IMR-90 (cell line): ENCODE measurements around the gene DAD1. TPM values are rescaled to one million over a fixed set of nuclear protein-coding genes. Genes with fewer than 3 reads are reported as not detected.

Source experiments
- ATAC-seq: fragments of 200-7000 bp; cut with Tn5 transposase; 2 replicates; pipeline ENCODE4 v1.9.1; 2020; ENCODE audit warnings: low read depth, mild to moderate bottlenecking, moderate library complexity
- BruUV-seq: library from RNA; stranded (reverse); fragments of 400-500 nt; replicated peaks from 2 replicates; lab custom pipeline; 2021; lab: Mats Ljungman, UMichigan
- CTCF ChIA-PET: fragments of 300-600 bp; formaldehyde crosslinking; extraction: SDS; loops from one replicate; lab custom pipeline; 2021; ENCODE audit warnings: antibody characterized with exemption; lab: Yijun Ruan, JAX
- POLR2A ChIA-PET: fragments of 300-600 bp; sonication (Branson Sonifier 250); formaldehyde crosslinking; loops from one replicate; lab custom pipeline; 2022; ENCODE audit warnings: antibody characterized with exemption; ENCODE audit not compliant: unreplicated experiment; lab: Charles Lee
- DNase-seq: peaks from one replicate; pipeline ENCODE4 v3.0.0; 2013
- H2AFZ ChIP-seq: replicated peaks from 2 replicates; pipeline ENCODE3; 2013; ENCODE audit warnings: low read length, mild to moderate bottlenecking; ENCODE audit not compliant: poor library complexity
- H2AK5ac ChIP-seq: 2 replicates; pipeline ENCODE4 v1.6.1; 2013; ENCODE audit warnings: low read depth, low read length, inconsistent platforms
- H2AK9ac ChIP-seq: replicated peaks from 2 replicates; pipeline ENCODE3; 2013; ENCODE audit warnings: mild to moderate bottlenecking, low read depth, low read length, moderate library complexity; ENCODE audit not compliant: poor library complexity
- H2BK120ac ChIP-seq: 2 replicates; pipeline ENCODE4 v1.6.1; 2013; ENCODE audit warnings: low read depth, low read length, inconsistent platforms
- H2BK15ac ChIP-seq: 3 replicates; pipeline ENCODE4 v1.6.1; 2013; ENCODE audit warnings: low read depth, low read length, inconsistent platforms
- H2BK20ac ChIP-seq: 2 replicates; pipeline ENCODE4 v1.6.1; 2013; ENCODE audit warnings: low read depth, mild to moderate bottlenecking, inconsistent platforms, low read length, moderate library complexity
- H2BK5ac ChIP-seq: 2 replicates; pipeline ENCODE4 v1.6.1; 2013; ENCODE audit warnings: mild to moderate bottlenecking, low read depth, low read length, inconsistent platforms; ENCODE audit not compliant: poor library complexity, severe bottlenecking
- H3K14ac ChIP-seq: replicated peaks from 2 replicates; pipeline ENCODE4 v1.6.1; 2013; ENCODE audit warnings: low read depth, low read length, inconsistent platforms
- H3K18ac ChIP-seq: 2 replicates; pipeline ENCODE4 v1.6.1; 2013; ENCODE audit warnings: low read depth, low read length, control low read depth
- H3K23ac ChIP-seq: 2 replicates; pipeline ENCODE4 v1.6.1; 2013; ENCODE audit warnings: low read depth, low read length, inconsistent platforms
- H3K27ac ChIP-seq: 2 replicates; pipeline ENCODE4 v1.5.1; 2013; ENCODE audit warnings: mild to moderate bottlenecking, control low read depth, low read length; ENCODE audit not compliant: insufficient read depth
- H3K27me3 ChIP-seq: 2 replicates; pipeline ENCODE4 v1.6.1; 2013; ENCODE audit warnings: low read length; ENCODE audit not compliant: control insufficient read depth, insufficient read depth
- H3K36me3 ChIP-seq: 2 replicates; pipeline ENCODE4 v1.6.1; 2013; ENCODE audit warnings: low read length, mixed read lengths; ENCODE audit not compliant: control insufficient read depth, insufficient read depth
- H3K4ac ChIP-seq: 2 replicates; pipeline ENCODE4 v1.6.1; 2013; ENCODE audit warnings: low read depth, low read length, inconsistent platforms
- H3K4me1 ChIP-seq: 2 replicates; pipeline ENCODE4 v1.6.1; 2013; ENCODE audit warnings: low read length, mixed read lengths; ENCODE audit not compliant: control insufficient read depth, insufficient read depth
- H3K4me2 ChIP-seq: 2 replicates; pipeline ENCODE4 v1.6.1; 2013; ENCODE audit warnings: low read depth, mild to moderate bottlenecking, control low read depth, low read length, moderate library complexity
- H3K4me3 ChIP-seq: 2 replicates; pipeline ENCODE4 v1.5.1; 2013; ENCODE audit warnings: low read depth, mild to moderate bottlenecking, control low read depth, low read length, moderate library complexity; ENCODE audit not compliant: insufficient read depth
- H3K56ac ChIP-seq: 2 replicates; pipeline ENCODE4 v1.6.1; 2013; ENCODE audit warnings: low read length, inconsistent platforms; ENCODE audit not compliant: insufficient read depth; ENCODE audit errors: extremely low read depth
- H3K79me1 ChIP-seq, 2 experiments: 2 replicates each; pipeline ENCODE4 v1.6.1; 2013; ENCODE audit warnings: low read length in 2 of 2, inconsistent platforms in 1 of 2, low read depth in 1 of 2
- H3K9ac ChIP-seq: 2 replicates; pipeline ENCODE4 v1.6.1; 2013; ENCODE audit warnings: low read depth, low read length, control low read depth
- H3K9me1 ChIP-seq: 2 replicates; pipeline ENCODE4 v1.6.1; 2013; ENCODE audit warnings: low read length, inconsistent platforms; ENCODE audit not compliant: insufficient read depth
- H3K9me3 ChIP-seq: 2 replicates; pipeline ENCODE4 v1.6.1; 2013; ENCODE audit warnings: low read length; ENCODE audit not compliant: control insufficient read depth, insufficient read depth
- H4K20me1 ChIP-seq: 2 replicates; pipeline ENCODE4 v1.6.1; 2013; ENCODE audit warnings: low read length, inconsistent platforms; ENCODE audit not compliant: insufficient read depth
- H4K5ac ChIP-seq: 2 replicates; pipeline ENCODE4 v1.6.1; 2013; ENCODE audit warnings: mild to moderate bottlenecking, low read depth, low read length, control low read depth
- H4K8ac ChIP-seq, 2 experiments: 2 replicates each; pipeline ENCODE4 v1.6.1; 2013; ENCODE audit warnings: low read depth in 2 of 2, low read length in 2 of 2, control low read depth in 1 of 2, inconsistent platforms in 1 of 2
- H4K91ac ChIP-seq: 2 replicates; pipeline ENCODE4 v1.6.1; 2013; ENCODE audit warnings: low read depth, low read length, inconsistent platforms; ENCODE audit not compliant: insufficient read depth
- RFX5 ChIP-seq: IDR thresholded peaks from 2 replicates; pipeline ENCODE4 v1.8.0; 2012; ENCODE audit warnings: low read depth, mild to moderate bottlenecking, low read length, moderate library complexity
- WGBS, 2 experiments: methylation state at CpG; one replicate each; pipeline versions ENCODE4 v1.1.5 to v1.1.7; 2013; ENCODE audit warnings: missing lambda C conversion rate in 2 of 2; ENCODE audit not compliant: insufficient read length in 1 of 2; ENCODE audit errors: extremely low coverage in 2 of 2; 5-methylcytosine and 5-hydroxymethylcytosine counted together
- dilution Hi-C: fragments of 300-500 bp; cut with HindIII; formaldehyde crosslinking; loops from one replicate; pipeline ENCODE4 v1.14.3; 2018; ENCODE audit warnings: low sequenced_read_pairs; ENCODE audit not compliant: unreplicated experiment
- in situ Hi-C: fragments of 300-500 bp; cut with MboI; formaldehyde crosslinking; loops from 3 replicates; pipeline ENCODE4 v1.14.3; 2019; ENCODE audit warnings: low sequenced_read_pairs, inconsistent platforms, mixed read lengths
- intact Hi-C: fragments of 100-400 bp; cut with micrococcal nuclease; formaldehyde crosslinking; loops from 2 replicates; pipeline ENCODE4 v1.10.0; 2022
- polyA plus RNA-seq, 3 experiments: library from polyadenylated mRNA; depleted of rRNA; stranded (reverse); fragments of >200 nt; gene quantifications; 2 replicates each; pipeline ENCODE4 v1.2.3, GENCODE V29; 2012; ENCODE audit warnings: low replicate concordance in 1 of 3
- total RNA-seq: library from RNA; depleted of rRNA; stranded (reverse); fragments of >200 nt; gene quantifications from 2 replicates; pipeline ENCODE4 v1.2.3, GENCODE V29; 2012

Gene DAD1
- total and polyA plus RNA-seq, 2 of the 4 experiments (the other 2 are of a cell fraction): 396 to 496 TPM

- no peak overlapping the region for H3K56ac ChIP-seq
- H4K91ac ChIP-seq: no peak overlapping the region
- no peak overlapping the region for H4K8ac ChIP-seq
- TF ChIP-seq RFX5: no peak
- H2BK20ac ChIP-seq: no peak overlapping the region
- no peak overlapping the region for H3K4me3 ChIP-seq
- CTCF ChIA-PET: no interaction called here
- intact Hi-C loops (no loop called here), dilution Hi-C loops (no loop called here), in situ Hi-C loops (no loop called here)
- no peak overlapping the region for H3K14ac ChIP-seq
- H2BK15ac ChIP-seq: no peak overlapping the region
- no peaks in the 10 kb centered on the region for H3K79me1 ChIP-seq
- no peaks in the 10 kb centered on the region for H3K9me3 ChIP-seq
- BruUV-seq: no TSS peak
- no peak overlapping the region for H3K4ac ChIP-seq
- no peak overlapping the region for H2AFZ ChIP-seq
- H2BK5ac ChIP-seq: no peak overlapping the region
- no peak overlapping the region for H2AK9ac ChIP-seq
- no peaks in the 10 kb centered on the region; the same call in 1 of the 2 replicates for H3K9me1 ChIP-seq
- H2BK120ac ChIP-seq: no peak overlapping the region
- H3K4me1 ChIP-seq: peaks cover 4% of the 10 kb centered on the region; the same call in 1 of the 2 replicates
- H3K36me3 ChIP-seq: no peaks in the 10 kb centered on the region
- H3K27me3 ChIP-seq: peaks cover 12% of the 10 kb centered on the region
- no peak for DNase-seq
- H3K27ac ChIP-seq: no peak overlapping the region
- no peak overlapping the region for H3K18ac ChIP-seq
- H2AK5ac ChIP-seq: no peak overlapping the region
- no peak overlapping the region for H3K23ac ChIP-seq
- WGBS, 2 experiments: 94% methylated on average over 4 of the region's 8 CpGs; no CpG with 5 or more reads in 1 of the 2 experiments
- H3K4me2 ChIP-seq: no peak overlapping the region
- no peaks in the 10 kb centered on the region for H4K20me1 ChIP-seq
- H3K9ac ChIP-seq: no peak overlapping the region
- POLR2A ChIA-PET: interaction anchor here (0.6 kb wide), 1 partner anchor 53 kb away, joined by 12 read pairs; no protein-coding TSS in a partner anchor
- ATAC-seq: no peak
- H4K5ac ChIP-seq: no peak overlapping the region
Measured at GRCh38 chr14:22634233-22634900, 45.3 kb upstream of the DAD1 start.
